ENCODE data around the gene AMDHD2. TPM values are rescaled to one million over a fixed set of nuclear protein-coding genes. Genes with fewer than 3 reads are reported as not detected.

Gene AMDHD2
- total RNA-seq, 1 donor from 2014 or later = 7.3 TPM

DNA sequence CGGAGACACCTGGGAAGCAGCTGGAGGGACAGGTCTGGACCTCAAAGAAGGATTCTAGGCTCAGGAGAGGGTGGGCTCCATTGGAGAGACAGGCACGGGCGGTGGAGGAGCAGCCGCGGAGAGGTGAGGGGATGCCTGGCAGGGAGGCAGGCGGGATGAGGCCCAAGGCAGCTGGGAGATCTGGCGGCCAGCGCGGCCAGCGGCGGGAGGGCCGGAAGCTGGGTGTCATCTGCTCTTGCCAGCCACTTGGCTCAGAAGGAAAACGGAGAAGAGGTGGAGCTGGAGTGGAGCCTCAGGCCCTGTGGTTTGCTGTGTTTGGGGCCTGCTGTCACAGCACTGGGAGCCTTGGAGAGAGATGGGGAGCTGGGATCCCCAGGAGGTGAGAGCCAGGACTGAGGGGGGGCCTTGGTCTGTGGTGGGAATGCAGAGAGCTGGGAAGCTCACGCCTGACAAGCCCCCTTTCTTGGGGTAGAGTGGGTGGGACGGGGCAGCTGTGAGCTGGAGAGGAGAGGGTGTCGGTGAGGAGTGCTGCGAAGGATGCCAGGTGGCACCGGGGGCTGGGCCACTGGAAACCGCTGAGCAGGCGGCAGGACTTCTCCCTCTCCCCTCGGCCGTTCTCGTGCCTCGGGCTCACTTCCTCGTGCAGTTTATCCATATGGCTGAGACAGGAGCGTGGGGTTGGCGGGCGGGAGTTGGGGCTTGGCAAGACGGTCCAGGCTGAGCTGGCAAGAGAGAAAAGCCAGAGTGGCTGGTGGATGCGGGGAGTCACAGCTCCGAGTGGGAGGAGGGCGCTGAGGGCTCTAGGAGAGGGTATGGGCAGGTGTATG, 37.2 kb upstream of the AMDHD2 start:
- peak overlapping the region; percentile 85 for H3K27ac ChIP-seq (ENCODE audit: low read depth, low read length)
- H3K4me3 ChIP-seq (ENCODE audit: low read length in 3 of 3) = peak overlapping the region; percentile 43 to 67 (median 49)
- peak overlapping the region; percentile 74 to 83 (median 77) for H3K9ac ChIP-seq (ENCODE audit: low read depth in 1 of 3, low read length in 3 of 3)
- peaks cover 40 to 55% (median 52%) of the 10 kb centered on the region in 3 donors for H3K4me1 ChIP-seq (ENCODE audit: control insufficient read depth in 3 of 3, insufficient read depth in 3 of 3, low read length in 3 of 3)
- H3K27me3 ChIP-seq (ENCODE audit: control insufficient read depth in 3 of 3, insufficient read depth in 3 of 3, low read length in 3 of 3) = no peaks in the 10 kb centered on the region
- H3K36me3 ChIP-seq (ENCODE audit: control insufficient read depth in 3 of 3, insufficient read depth in 3 of 3, low read length in 3 of 3) = no peaks in the 10 kb centered on the region
- no peaks in the 10 kb centered on the region for H3K9me3 ChIP-seq (ENCODE audit: control insufficient read depth in 3 of 3, low read length in 3 of 3)

DNA sequence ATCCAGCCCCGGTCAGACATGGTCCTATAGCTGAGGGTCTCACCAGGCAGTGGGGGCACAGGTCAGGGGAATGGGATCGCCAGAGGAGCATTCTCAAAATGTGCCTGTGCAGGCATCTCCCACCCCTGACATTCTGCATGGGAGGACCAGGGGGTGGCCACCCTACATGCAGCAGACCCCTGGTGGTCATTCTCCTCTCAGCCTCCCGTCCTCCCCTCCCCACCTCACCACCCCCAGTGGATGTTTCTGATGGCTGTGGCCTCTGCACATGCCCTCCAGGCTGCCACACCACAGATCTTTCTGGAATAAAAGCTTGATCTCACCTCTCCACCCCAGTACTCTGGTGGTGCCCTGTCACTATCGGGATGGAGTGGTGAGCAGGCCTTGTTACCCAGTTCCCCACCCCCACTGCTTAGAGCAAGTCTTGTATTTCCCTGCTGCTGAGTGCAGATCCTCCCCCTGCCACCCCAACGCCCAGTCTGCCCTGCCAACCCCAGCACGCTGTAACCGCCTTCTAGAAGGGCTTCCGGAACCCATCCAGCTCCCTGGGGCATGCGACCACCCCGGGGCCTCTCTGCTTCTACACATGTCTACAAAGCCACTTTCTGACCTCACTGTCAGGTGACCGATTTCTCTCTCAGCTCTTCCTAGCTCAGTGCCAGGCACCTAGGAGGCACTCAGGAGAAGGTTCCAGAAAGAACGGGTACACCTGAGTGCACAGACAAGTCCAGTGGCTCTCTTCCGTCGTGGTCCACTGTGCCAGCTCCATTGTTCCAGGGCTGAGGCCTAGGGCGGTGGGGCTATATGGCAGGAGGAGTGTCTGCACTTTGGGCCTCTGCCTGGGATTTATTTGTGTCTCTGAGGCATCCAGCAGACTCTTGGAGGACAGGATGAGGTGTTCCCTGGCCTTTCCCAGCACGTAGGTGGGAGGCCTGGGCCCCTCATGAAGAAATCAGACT, 36.0 kb upstream of the AMDHD2 start:
- Histone ChIP-seq H3K27ac (ENCODE audit: low read depth, low read length) (peak overlapping the region; percentile 85), H3K9me3 (ENCODE audit: control insufficient read depth in 3 of 3, low read length in 3 of 3) (no peaks in the 10 kb centered on the region), H3K4me1 (ENCODE audit: control insufficient read depth in 3 of 3, insufficient read depth in 3 of 3, low read length in 3 of 3) (peaks cover 40 to 57% (median 52%) of the 10 kb centered on the region in 3 donors), H3K36me3 (ENCODE audit: control insufficient read depth in 3 of 3, insufficient read depth in 3 of 3, low read length in 3 of 3) (no peaks in the 10 kb centered on the region), H3K9ac (ENCODE audit: low read depth in 1 of 3, low read length in 3 of 3) (peak overlapping the region; percentile 74 to 83 (median 77)), H3K27me3 (ENCODE audit: control insufficient read depth in 3 of 3, insufficient read depth in 3 of 3, low read length in 3 of 3) (no peaks in the 10 kb centered on the region), H3K4me3 (ENCODE audit: low read length in 3 of 3) (peak overlapping the region in 2 of 3 donors; percentile 29 to 67)

DNA sequence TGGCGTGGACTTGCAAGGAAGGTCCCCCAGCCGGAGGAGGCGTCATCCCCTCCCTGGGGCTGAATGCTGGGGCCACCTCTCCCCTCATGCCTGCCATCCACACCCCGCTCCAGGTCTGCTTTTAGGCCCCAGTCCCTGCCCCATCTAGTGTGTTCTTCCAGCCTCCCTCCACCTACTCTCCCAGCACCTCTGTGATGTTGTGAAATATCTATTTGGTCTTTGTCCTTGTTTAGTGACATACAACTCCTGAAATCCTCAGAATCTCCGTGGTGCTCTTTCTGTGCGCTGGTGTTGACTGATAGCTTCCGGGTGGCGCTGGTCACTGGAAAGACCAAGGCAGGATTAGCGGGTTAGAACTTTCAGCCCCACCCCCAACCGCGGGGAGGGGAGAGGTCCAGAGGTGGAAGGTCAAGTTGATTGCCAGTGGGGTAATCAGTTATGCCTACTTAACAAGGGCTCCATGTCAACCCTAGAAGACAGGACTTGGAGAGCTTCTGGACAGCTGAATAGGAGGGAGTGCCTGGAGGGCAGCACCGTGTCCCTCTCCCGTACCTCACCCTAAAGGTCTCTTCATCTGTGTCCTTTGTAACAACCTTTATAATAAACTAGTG, 35.2 kb upstream of the AMDHD2 start:
- Histone ChIP-seq H3K4me1 (ENCODE audit: control insufficient read depth in 3 of 3, insufficient read depth in 3 of 3, low read length in 3 of 3) (peaks cover 40 to 57% (median 52%) of the 10 kb centered on the region in 3 donors), H3K27me3 (ENCODE audit: control insufficient read depth in 3 of 3, insufficient read depth in 3 of 3, low read length in 3 of 3) (no peaks in the 10 kb centered on the region), H3K27ac (ENCODE audit: low read depth, low read length) (no peak overlapping the region), H3K9ac (ENCODE audit: low read depth in 1 of 3, low read length in 3 of 3) (peak overlapping the region in 2 of 3 donors; percentile 11 to 83), H3K36me3 (ENCODE audit: control insufficient read depth in 3 of 3, insufficient read depth in 3 of 3, low read length in 3 of 3) (no peaks in the 10 kb centered on the region), H3K4me3 (ENCODE audit: low read length in 3 of 3) (no peak overlapping the region), H3K9me3 (ENCODE audit: control insufficient read depth in 3 of 3, low read length in 3 of 3) (no peaks in the 10 kb centered on the region)

DNA sequence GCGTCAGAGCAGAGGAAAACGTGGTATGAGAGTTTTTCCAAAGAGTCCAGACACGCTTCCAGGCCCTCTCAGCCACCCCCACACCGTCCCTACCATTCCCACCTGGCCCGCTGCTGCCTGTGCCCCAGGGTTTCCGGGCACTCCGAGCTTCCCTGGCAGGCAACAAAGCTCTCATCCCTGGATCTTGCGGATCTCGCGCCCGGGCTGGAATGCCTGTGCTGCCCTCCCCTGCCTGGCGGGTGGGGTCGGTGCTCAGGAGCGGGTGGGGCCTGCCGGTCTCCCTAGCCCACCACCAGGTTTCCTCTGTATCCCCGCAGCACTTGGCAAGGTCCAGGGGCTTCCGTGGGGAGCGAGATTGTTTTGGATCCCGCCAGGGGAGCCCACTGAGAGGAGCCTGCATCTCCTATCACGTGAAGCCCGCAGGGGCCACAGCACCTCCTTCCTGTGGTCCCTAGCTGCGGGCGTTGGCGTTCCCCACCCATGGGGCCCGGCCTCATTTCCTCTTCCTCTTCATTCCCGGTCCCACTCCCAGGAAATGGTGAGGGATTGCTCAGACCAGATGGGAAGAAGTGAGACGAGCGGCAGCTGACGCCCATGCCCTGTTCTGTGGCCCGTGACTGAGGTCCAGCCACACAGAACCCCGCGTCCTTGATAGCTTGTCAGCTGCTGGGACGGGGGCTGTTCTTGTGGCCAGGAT, 34.2 kb upstream of the AMDHD2 start:
- H3K4me1 ChIP-seq (ENCODE audit: control insufficient read depth in 3 of 3, insufficient read depth in 3 of 3, low read length in 3 of 3) = peaks cover 40 to 57% (median 52%) of the 10 kb centered on the region in 3 donors
- H3K4me3 ChIP-seq (ENCODE audit: low read length in 3 of 3) = no peak overlapping the region
- no peak overlapping the region for H3K27ac ChIP-seq (ENCODE audit: low read depth, low read length)
- H3K9ac ChIP-seq (ENCODE audit: low read depth in 1 of 3, low read length in 3 of 3) = peak overlapping the region in 1 of 3 donors; percentile 62
- H3K27me3 ChIP-seq (ENCODE audit: control insufficient read depth in 3 of 3, insufficient read depth in 3 of 3, low read length in 3 of 3) = no peaks in the 10 kb centered on the region
- H3K9me3 ChIP-seq (ENCODE audit: control insufficient read depth in 3 of 3, low read length in 3 of 3) = no peaks in the 10 kb centered on the region
- no peaks in the 10 kb centered on the region for H3K36me3 ChIP-seq (ENCODE audit: control insufficient read depth in 3 of 3, insufficient read depth in 3 of 3, low read length in 3 of 3)

DNA sequence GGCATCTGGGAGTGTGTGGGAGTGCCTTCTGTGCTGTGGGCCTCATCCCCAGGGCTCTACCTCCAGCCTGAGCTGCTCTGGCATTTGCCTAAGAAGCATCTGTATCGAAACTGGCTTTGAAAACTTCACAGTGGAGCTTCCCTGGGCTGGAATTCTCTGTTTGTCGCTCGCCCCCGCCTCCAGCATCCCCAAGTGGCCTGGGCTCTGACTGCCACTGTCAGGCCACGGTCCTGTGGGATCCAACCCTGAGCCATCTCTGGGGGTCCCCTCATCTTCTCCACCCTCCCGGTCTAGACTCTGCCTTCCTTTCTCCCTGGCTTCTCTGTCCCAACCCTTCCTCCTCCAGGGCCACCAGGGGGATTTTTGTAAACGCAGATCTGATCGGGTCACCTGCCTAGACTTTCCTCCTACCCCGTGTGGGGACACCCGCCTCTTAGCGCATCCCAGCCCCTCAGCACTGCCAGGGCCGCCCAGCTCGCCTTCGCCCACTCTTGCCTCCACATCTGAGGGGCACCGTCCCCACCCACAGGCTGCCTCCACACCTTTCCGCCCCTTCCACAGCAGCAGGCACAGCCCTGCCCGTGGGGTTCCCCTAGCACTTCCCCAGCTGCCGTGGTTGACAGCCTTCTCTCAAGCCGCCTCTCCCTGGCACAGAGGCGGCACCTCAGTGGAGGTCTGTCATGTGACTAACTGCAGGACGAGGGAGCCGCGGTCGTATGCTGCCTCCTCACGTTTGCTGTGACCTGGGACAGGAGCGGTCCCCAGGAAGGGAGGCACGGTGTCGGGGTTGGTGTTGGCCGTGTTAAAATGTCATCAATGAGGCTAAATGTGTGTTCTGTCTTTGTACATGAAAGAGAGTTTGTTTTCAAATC, 33.3 kb upstream of the AMDHD2 start:
- H3K4me3 ChIP-seq (ENCODE audit: low read length in 3 of 3) = peak overlapping the region in 1 of 3 donors; percentile 3
- peaks cover 40 to 53% (median 52%) of the 10 kb centered on the region in 3 donors for H3K4me1 ChIP-seq (ENCODE audit: control insufficient read depth in 3 of 3, insufficient read depth in 3 of 3, low read length in 3 of 3)
- no peak overlapping the region for H3K27ac ChIP-seq (ENCODE audit: low read depth, low read length)
- no peaks in the 10 kb centered on the region for H3K36me3 ChIP-seq (ENCODE audit: control insufficient read depth in 3 of 3, insufficient read depth in 3 of 3, low read length in 3 of 3)
- no peaks in the 10 kb centered on the region for H3K27me3 ChIP-seq (ENCODE audit: control insufficient read depth in 3 of 3, insufficient read depth in 3 of 3, low read length in 3 of 3)
- peak overlapping the region; percentile 45 to 62 (median 51) for H3K9ac ChIP-seq (ENCODE audit: low read depth in 1 of 3, low read length in 3 of 3)
- H3K9me3 ChIP-seq (ENCODE audit: control insufficient read depth in 3 of 3, low read length in 3 of 3) = no peaks in the 10 kb centered on the region

DNA sequence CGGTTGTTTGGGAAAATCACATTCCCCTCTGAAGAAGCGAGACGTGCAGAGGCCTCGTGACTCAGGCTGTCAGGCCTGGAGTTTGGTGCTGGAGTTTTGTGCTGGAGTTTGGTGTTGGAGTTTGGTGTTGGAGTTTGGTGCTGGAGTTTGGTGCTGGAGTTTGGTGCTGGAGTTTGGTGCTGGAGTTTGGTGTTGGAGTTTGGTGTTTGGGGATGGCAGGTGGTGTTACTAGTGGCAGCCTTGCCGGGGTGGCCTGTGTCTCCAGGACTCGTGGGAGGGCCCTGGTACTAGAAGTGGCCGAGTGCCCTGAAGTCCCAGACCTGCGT, 32.7 kb upstream of the AMDHD2 start:
- Histone ChIP-seq H3K4me3 (ENCODE audit: low read length in 3 of 3) (no peak overlapping the region), H3K36me3 (ENCODE audit: control insufficient read depth in 3 of 3, insufficient read depth in 3 of 3, low read length in 3 of 3) (no peaks in the 10 kb centered on the region), H3K9me3 (ENCODE audit: control insufficient read depth in 3 of 3, low read length in 3 of 3) (no peaks in the 10 kb centered on the region), H3K4me1 (ENCODE audit: control insufficient read depth in 3 of 3, insufficient read depth in 3 of 3, low read length in 3 of 3) (peaks cover 34 to 47% (median 46%) of the 10 kb centered on the region in 3 donors), H3K27me3 (ENCODE audit: control insufficient read depth in 3 of 3, insufficient read depth in 3 of 3, low read length in 3 of 3) (no peaks in the 10 kb centered on the region), H3K27ac (ENCODE audit: low read depth, low read length) (no peak overlapping the region), H3K9ac (ENCODE audit: low read depth in 1 of 3, low read length in 3 of 3) (peak overlapping the region in 2 of 3 donors; percentile 45 to 62)

DNA sequence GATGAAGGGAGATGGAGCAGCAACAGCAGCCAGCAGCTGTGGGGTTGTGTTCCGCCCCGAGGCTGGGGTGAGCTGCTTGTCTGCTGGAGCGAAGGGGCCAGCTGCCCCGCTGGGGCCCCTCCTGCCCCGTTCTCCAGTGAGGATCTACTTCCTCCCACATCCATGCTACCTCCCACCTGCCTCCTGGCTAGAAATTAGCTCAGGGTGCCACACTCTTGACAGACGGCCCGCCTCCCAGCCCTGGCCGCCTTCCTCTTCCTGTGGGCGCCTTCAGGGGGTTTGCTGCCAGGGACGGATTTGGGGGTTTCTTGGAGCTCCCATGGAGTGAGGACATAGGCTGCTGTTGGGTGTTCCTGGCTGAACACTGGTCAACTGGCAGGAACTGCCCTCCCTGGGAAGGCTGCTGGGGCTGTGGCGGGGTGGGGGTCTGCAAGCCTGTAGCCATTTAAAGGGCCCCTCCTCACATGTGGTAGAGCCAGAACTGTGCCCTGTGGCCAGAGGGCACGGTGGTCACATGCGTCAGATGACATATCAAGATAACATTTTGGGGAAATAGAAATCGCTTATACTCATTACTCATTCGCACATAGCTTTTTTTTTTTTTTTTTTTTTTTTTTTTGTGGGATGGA, 32.2 kb upstream of the AMDHD2 start:
- no peaks in the 10 kb centered on the region for H3K36me3 ChIP-seq (ENCODE audit: control insufficient read depth in 3 of 3, insufficient read depth in 3 of 3, low read length in 3 of 3)
- peak overlapping the region in 1 of 3 donors; percentile 62 for H3K9ac ChIP-seq (ENCODE audit: low read depth in 1 of 3, low read length in 3 of 3)
- no peaks in the 10 kb centered on the region for H3K9me3 ChIP-seq (ENCODE audit: control insufficient read depth in 3 of 3, low read length in 3 of 3)
- H3K4me1 ChIP-seq (ENCODE audit: control insufficient read depth in 3 of 3, insufficient read depth in 3 of 3, low read length in 3 of 3) = peaks cover 29 to 42% (median 41%) of the 10 kb centered on the region in 3 donors
- no peaks in the 10 kb centered on the region for H3K27me3 ChIP-seq (ENCODE audit: control insufficient read depth in 3 of 3, insufficient read depth in 3 of 3, low read length in 3 of 3)
- H3K4me3 ChIP-seq (ENCODE audit: low read length in 3 of 3) = no peak overlapping the region
- H3K27ac ChIP-seq (ENCODE audit: low read depth, low read length) = no peak overlapping the region

DNA sequence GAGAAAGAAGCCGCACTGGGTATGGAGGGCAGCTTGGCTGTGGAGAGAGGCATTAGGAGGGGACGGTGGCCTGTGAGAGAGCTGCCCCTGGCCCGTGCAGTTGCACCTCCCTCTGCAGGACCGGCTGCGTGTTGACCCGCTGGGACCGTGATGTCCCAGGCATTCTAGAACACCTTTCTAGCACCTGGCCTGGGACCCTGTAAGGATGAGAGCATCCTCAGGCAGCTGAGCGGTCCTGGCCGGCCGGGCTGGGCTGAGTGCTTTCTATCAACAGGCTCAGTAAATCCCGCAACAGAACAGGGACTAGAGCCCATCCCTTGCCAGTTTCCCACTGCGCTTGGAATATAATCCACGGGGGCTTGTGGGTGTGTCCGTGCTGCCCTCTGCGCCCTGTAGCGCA, 30.6 kb upstream of the AMDHD2 start:
- H3K36me3 ChIP-seq (ENCODE audit: control insufficient read depth in 3 of 3, insufficient read depth in 3 of 3, low read length in 3 of 3) = no peaks in the 10 kb centered on the region
- H3K4me3 ChIP-seq (ENCODE audit: low read length in 3 of 3) = no peak overlapping the region
- H3K27me3 ChIP-seq (ENCODE audit: control insufficient read depth in 3 of 3, insufficient read depth in 3 of 3, low read length in 3 of 3) = no peaks in the 10 kb centered on the region
- no peak overlapping the region for H3K27ac ChIP-seq (ENCODE audit: low read depth, low read length)
- peaks cover 13 to 26% (median 25%) of the 10 kb centered on the region in 3 donors for H3K4me1 ChIP-seq (ENCODE audit: control insufficient read depth in 3 of 3, insufficient read depth in 3 of 3, low read length in 3 of 3)
- H3K9ac ChIP-seq (ENCODE audit: low read depth in 1 of 3, low read length in 3 of 3) = no peak overlapping the region
- H3K9me3 ChIP-seq (ENCODE audit: control insufficient read depth in 3 of 3, low read length in 3 of 3) = no peaks in the 10 kb centered on the region
